Middle frontal gyrus (tissue), 1 donor: Measurements from ENCODE around the gene GRPEL2.
"Not testable (repeated sequence)": the region's sequence is repeated elsewhere in the genome, so short reads cannot be mapped to it uniquely, and the experiment has no call there.

ENCODE experiments used
- DNase-seq: peaks from one replicate; pipeline ENCODE4 v3.0.0-alpha.2; 2015; ENCODE audit warnings: low spot score; ENCODE audit errors: extremely low spot score

Gene GRPEL2

GRCh38 chr5:149397530-149397929 lies 52.2 kb downstream of the GRPEL2 start:
- no peak for DNase-seq

GRCh38 chr5:149398747-149399266 lies 53.5 kb downstream of the GRPEL2 start:
- DNase-seq: not testable (repeated sequence)

- no peak for DNase-seq
Measured at GRCh38 chr5:149399775-149400174, 54.5 kb downstream of the GRPEL2 start.

- DNase-seq: no peak
Measured at GRCh38 chr5:149400304-149400703, 55.0 kb downstream of the GRPEL2 start.

DNA sequence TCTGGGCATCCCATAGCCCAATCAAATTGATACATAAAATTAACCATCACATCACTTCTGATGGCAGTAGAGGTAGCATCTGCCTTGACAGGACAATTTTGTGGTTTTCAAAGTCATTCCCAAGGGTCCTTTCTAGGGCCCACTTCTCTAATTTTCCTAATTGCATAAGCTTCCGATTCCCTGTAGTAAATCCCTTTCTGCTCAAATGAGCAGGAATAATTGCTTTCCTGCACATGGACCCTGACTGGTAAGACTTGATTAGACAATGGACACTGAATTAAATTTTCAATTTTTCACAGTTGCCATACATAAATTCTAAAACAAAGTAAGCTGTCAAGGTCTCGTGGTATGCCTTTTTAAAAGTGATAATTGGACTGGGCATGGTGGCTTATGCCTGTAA lies 55.8 kb downstream of the GRPEL2 start:
- no peak for DNase-seq

DNA sequence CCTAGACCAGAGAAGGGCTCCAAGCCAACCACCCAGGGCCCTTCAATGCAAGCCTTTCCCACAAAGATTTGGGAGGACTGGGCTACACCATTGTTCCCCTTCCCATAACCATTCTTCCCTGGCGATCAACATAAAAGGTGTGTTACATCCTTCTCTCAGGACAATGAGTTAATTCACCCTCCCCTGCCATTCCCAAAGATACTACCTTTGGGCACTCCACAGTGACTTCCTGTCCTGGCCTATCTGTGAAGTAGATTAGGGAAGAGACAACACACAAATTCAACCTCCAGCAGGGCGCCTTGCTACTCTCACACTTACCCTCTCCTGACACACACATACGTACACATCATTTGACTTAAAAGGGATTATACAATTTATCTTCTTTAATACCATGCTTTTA lies 57.0 kb downstream of the GRPEL2 start:
- DNase-seq: no peak
